SK-N-MC (cell line): ENCODE data around the gene CTCFL.

Experiments used
- EZH2 ChIP-seq: fragments of 200-600 bp; sonication (generic); IDR thresholded peaks from one replicate; pipeline ENCODE4 v1.6.1; 2017; ENCODE audit warnings: antibody characterized with exemption
- FOXP2 ChIP-seq: optimal IDR thresholded peaks from 2 replicates; pipeline ENCODE3; 2011; ENCODE audit warnings: mild to moderate bottlenecking, moderate library complexity; ENCODE audit not compliant: insufficient read depth; ENCODE audit errors: extremely low read length, control extremely low read depth
- POLR2AphosphoS5 ChIP-seq: IDR thresholded peaks from 2 replicates; pipeline ENCODE4 v1.6.1; 2012; ENCODE audit warnings: mild to moderate bottlenecking, low read depth, low read length, borderline replicate concordance

DNA sequence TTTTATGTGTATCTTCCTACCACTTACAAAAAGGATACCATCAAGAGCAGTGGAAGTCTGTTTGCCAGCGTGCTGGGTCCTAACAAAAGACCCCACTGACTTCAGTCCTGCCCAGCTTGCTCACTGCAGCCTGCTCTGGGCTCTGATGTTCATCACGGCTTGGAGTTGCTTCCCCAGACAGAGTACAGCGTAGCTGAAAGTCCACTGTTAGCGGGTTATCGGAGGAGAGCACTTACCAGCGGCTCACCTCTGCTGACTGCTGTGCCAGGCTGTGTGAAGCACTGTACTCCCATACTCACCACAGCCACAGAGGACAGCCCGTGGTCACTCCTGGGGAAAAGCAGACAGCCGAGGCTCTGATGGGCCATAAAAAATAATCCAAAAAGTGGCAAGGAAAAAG lies 40.2 kb downstream of the CTCFL start:
- TF ChIP-seq POLR2AphosphoS5 = no peak
- TF ChIP-seq EZH2 = no peak
- no peak for TF ChIP-seq FOXP2
